ENCODE measurements around the gene SPEF2.

SPEF2 gene

GRCh38 chr5:35735718-35736117, 118.1 kb downstream of the SPEF2 start:
- Mint-ChIP-seq H3K27ac (no peak overlapping the region), H3K4me1 (peaks cover 35% of the 10 kb centered on the region), H3K36me3 (ENCODE audit: low read depth) (peaks cover 8% of the 10 kb centered on the region), H3K27me3 (no peaks in the 10 kb centered on the region), H3K9me3 (peaks cover 20% of the 10 kb centered on the region), H3K4me3 (no peak overlapping the region)
- no peak for DNase-seq
- ATAC-seq: peak; percentile 50

GRCh38 chr5:35736280-35736679, 118.6 kb downstream of the SPEF2 start:
- H3K9me3 Mint-ChIP-seq: peaks cover 24% of the 10 kb centered on the region
- H3K27ac Mint-ChIP-seq: peak overlapping the region; percentile 76
- no peak overlapping the region for H3K4me3 Mint-ChIP-seq
- DNase-seq (no peak), ATAC-seq (peak; percentile 96)
- peaks cover 39% of the 10 kb centered on the region for H3K4me1 Mint-ChIP-seq
- H3K27me3 Mint-ChIP-seq: no peaks in the 10 kb centered on the region
- peaks cover 8% of the 10 kb centered on the region for H3K36me3 Mint-ChIP-seq (ENCODE audit: low read depth)

GRCh38 chr5:35741126-35741716, 123.6 kb downstream of the SPEF2 start:
- H3K4me1 Mint-ChIP-seq: peaks cover 43% of the 10 kb centered on the region
- ATAC-seq (no peak), DNase-seq (no peak)
- H3K9me3 Mint-ChIP-seq: peaks cover 22% of the 10 kb centered on the region
- H3K4me3 Mint-ChIP-seq: no peak overlapping the region
- H3K36me3 Mint-ChIP-seq (ENCODE audit: low read depth): peaks cover 8% of the 10 kb centered on the region
- H3K27me3 Mint-ChIP-seq: no peaks in the 10 kb centered on the region
- no peak overlapping the region for H3K27ac Mint-ChIP-seq

- DNase-seq (no peak), ATAC-seq (no peak)
- Mint-ChIP-seq H3K27ac (no peak overlapping the region), H3K9me3 (peaks cover 22% of the 10 kb centered on the region), H3K36me3 (ENCODE audit: low read depth) (peaks cover 2% of the 10 kb centered on the region), H3K27me3 (no peaks in the 10 kb centered on the region), H3K4me3 (no peak overlapping the region), H3K4me1 (peaks cover 36% of the 10 kb centered on the region)
Observed at GRCh38 chr5:35741971-35742370, 124.3 kb downstream of the SPEF2 start.

GRCh38 chr5:35743644-35744043, 126.0 kb downstream of the SPEF2 start:
- DNase-seq: no peak
- peaks cover 43% of the 10 kb centered on the region for H3K4me1 Mint-ChIP-seq
- H3K36me3 Mint-ChIP-seq (ENCODE audit: low read depth): no peaks in the 10 kb centered on the region
- no peaks in the 10 kb centered on the region for H3K27me3 Mint-ChIP-seq
- H3K4me3 Mint-ChIP-seq: no peak overlapping the region
- ATAC-seq: no peak
- peak overlapping the region; percentile 1 for H3K27ac Mint-ChIP-seq
- peaks cover 28% of the 10 kb centered on the region for H3K9me3 Mint-ChIP-seq

GRCh38 chr5:35745193-35745592, 127.5 kb downstream of the SPEF2 start:
- H3K4me1 Mint-ChIP-seq: peaks cover 39% of the 10 kb centered on the region

GRCh38 chr5:35745660-35746059, 128.0 kb downstream of the SPEF2 start:
- no peaks in the 10 kb centered on the region for H3K36me3 Mint-ChIP-seq (ENCODE audit: low read depth)
- peaks cover 28% of the 10 kb centered on the region for H3K9me3 Mint-ChIP-seq
- H3K4me1 Mint-ChIP-seq: peaks cover 38% of the 10 kb centered on the region
- no peak overlapping the region for H3K4me3 Mint-ChIP-seq
- no peaks in the 10 kb centered on the region for H3K27me3 Mint-ChIP-seq
- no peak for DNase-seq
- no peak overlapping the region for H3K27ac Mint-ChIP-seq
- ATAC-seq: no peak

More at GRCh38 chr5:35745193-35745592, 127.5 kb downstream of the SPEF2 start:
- Mint-ChIP-seq H3K4me3 (no peak overlapping the region), H3K27me3 (no peaks in the 10 kb centered on the region), H3K27ac (no peak overlapping the region), H3K36me3 (ENCODE audit: low read depth) (no peaks in the 10 kb centered on the region), H3K9me3 (peaks cover 28% of the 10 kb centered on the region)
- no peak for ATAC-seq
- DNase-seq: no peak

GRCh38 chr5:35752012-35752411, 134.3 kb downstream of the SPEF2 start:
- H3K27ac Mint-ChIP-seq: no peak overlapping the region
- peaks cover 16% of the 10 kb centered on the region for H3K4me1 Mint-ChIP-seq
- no peak for DNase-seq
- H3K36me3 Mint-ChIP-seq (ENCODE audit: low read depth): no peaks in the 10 kb centered on the region
- no peaks in the 10 kb centered on the region for H3K27me3 Mint-ChIP-seq
- no peak overlapping the region for H3K4me3 Mint-ChIP-seq
- H3K9me3 Mint-ChIP-seq: peaks cover 14% of the 10 kb centered on the region
- ATAC-seq: no peak

- H3K36me3 Mint-ChIP-seq (ENCODE audit: low read depth): no peaks in the 10 kb centered on the region
- H3K9me3 Mint-ChIP-seq: peaks cover 5% of the 10 kb centered on the region
- no peak overlapping the region for H3K4me3 Mint-ChIP-seq
- no peak for DNase-seq
- no peaks in the 10 kb centered on the region for H3K27me3 Mint-ChIP-seq
- H3K27ac Mint-ChIP-seq: no peak overlapping the region
- H3K4me1 Mint-ChIP-seq: peaks cover 16% of the 10 kb centered on the region
- ATAC-seq: no peak
Observed at GRCh38 chr5:35753500-35753899, 135.8 kb downstream of the SPEF2 start.

GRCh38 chr5:35754481-35754880, 136.8 kb downstream of the SPEF2 start:
- DNase-seq (no peak), ATAC-seq (no peak)
- Mint-ChIP-seq H3K4me1 (peaks cover 11% of the 10 kb centered on the region), H3K27ac (no peak overlapping the region), H3K36me3 (ENCODE audit: low read depth) (no peaks in the 10 kb centered on the region), H3K9me3 (peaks cover 2% of the 10 kb centered on the region), H3K4me3 (no peak overlapping the region), H3K27me3 (no peaks in the 10 kb centered on the region)

GRCh38 chr5:35755966-35756365, 138.3 kb downstream of the SPEF2 start:
- no peaks in the 10 kb centered on the region for H3K27me3 Mint-ChIP-seq
- H3K27ac Mint-ChIP-seq: no peak overlapping the region
- no peak for DNase-seq
- no peaks in the 10 kb centered on the region for H3K36me3 Mint-ChIP-seq (ENCODE audit: low read depth)
- peaks cover 15% of the 10 kb centered on the region for H3K4me1 Mint-ChIP-seq
- no peak for ATAC-seq
- H3K9me3 Mint-ChIP-seq: no peaks in the 10 kb centered on the region
- no peak overlapping the region for H3K4me3 Mint-ChIP-seq

- Mint-ChIP-seq H3K27me3 (no peaks in the 10 kb centered on the region), H3K9me3 (no peaks in the 10 kb centered on the region), H3K36me3 (ENCODE audit: low read depth) (no peaks in the 10 kb centered on the region), H3K4me3 (no peak overlapping the region), H3K4me1 (peaks cover 29% of the 10 kb centered on the region), H3K27ac (no peak overlapping the region)
- ATAC-seq: no peak
- DNase-seq: no peak
Observed at GRCh38 chr5:35758151-35758724, 140.6 kb downstream of the SPEF2 start.

- Mint-ChIP-seq H3K9me3 (peaks cover 4% of the 10 kb centered on the region), H3K27ac (no peak overlapping the region), H3K36me3 (ENCODE audit: low read depth) (no peaks in the 10 kb centered on the region), H3K4me3 (no peak overlapping the region), H3K27me3 (no peaks in the 10 kb centered on the region), H3K4me1 (peaks cover 29% of the 10 kb centered on the region)
- DNase-seq (no peak), ATAC-seq (no peak)
Observed at GRCh38 chr5:35761541-35761940, 143.9 kb downstream of the SPEF2 start.

GRCh38 chr5:35762368-35762767, 144.7 kb downstream of the SPEF2 start:
- DNase-seq (no peak), ATAC-seq (peak; percentile 52)
- no peaks in the 10 kb centered on the region for H3K36me3 Mint-ChIP-seq (ENCODE audit: low read depth)
- H3K27ac Mint-ChIP-seq: no peak overlapping the region
- H3K27me3 Mint-ChIP-seq: no peaks in the 10 kb centered on the region
- peaks cover 4% of the 10 kb centered on the region for H3K9me3 Mint-ChIP-seq
- no peak overlapping the region for H3K4me3 Mint-ChIP-seq
- H3K4me1 Mint-ChIP-seq: peaks cover 29% of the 10 kb centered on the region

- Mint-ChIP-seq H3K36me3 (ENCODE audit: low read depth) (no peaks in the 10 kb centered on the region), H3K27ac (no peak overlapping the region), H3K4me1 (peaks cover 17% of the 10 kb centered on the region), H3K9me3 (peaks cover 4% of the 10 kb centered on the region), H3K4me3 (no peak overlapping the region), H3K27me3 (no peaks in the 10 kb centered on the region)
- ATAC-seq (no peak), DNase-seq (no peak)
Observed at GRCh38 chr5:35765921-35766320, 148.3 kb downstream of the SPEF2 start.

GRCh38 chr5:35771300-35771699, 153.6 kb downstream of the SPEF2 start:
- Mint-ChIP-seq H3K27ac (no peak overlapping the region), H3K4me3 (no peak overlapping the region), H3K4me1 (peaks cover 41% of the 10 kb centered on the region), H3K27me3 (no peaks in the 10 kb centered on the region), H3K9me3 (no peaks in the 10 kb centered on the region), H3K36me3 (ENCODE audit: low read depth) (no peaks in the 10 kb centered on the region)
- ATAC-seq (no peak), DNase-seq (no peak)
